HEK293 (cell line): ENCODE measurements around the gene TLCD3B.

Experiments
- CTCF ChIA-PET: fragments of 350-600 bp; formaldehyde crosslinking; extraction: SDS; loops from one replicate; lab custom pipeline; 2021; ENCODE audit warnings: antibody characterized with exemption; lab: Yijun Ruan, JAX
- POLR2A ChIA-PET: fragments of 300-600 bp; formaldehyde crosslinking; extraction: SDS; loops from one replicate; lab custom pipeline; 2020; ENCODE audit warnings: antibody characterized with exemption, inconsistent platforms; lab: Yijun Ruan, JAX
- H3K27ac ChIP-seq: fragments of 200-500 bp; sonication (Bioruptor generic); 2 replicates; pipeline ENCODE4 v1.5.1; 2014; ENCODE audit warnings: low read depth, low read length, control low read depth, inconsistent platforms; ENCODE audit errors: extremely low read depth
- H3K36me3 ChIP-seq, 2 experiments: fragments of 200-500 bp in 1 of 2; sonication (Bioruptor generic) in 1 of 2; 1 replicate in 1 of 2; 2 replicates in 1 of 2; pipeline ENCODE4 v1.5.1; 2014 to 2017; ENCODE audit warnings: inconsistent platforms in 2 of 2, low read length in 2 of 2; ENCODE audit not compliant: control insufficient read depth in 2 of 2, insufficient read depth in 1 of 2
- H3K4me1 ChIP-seq: fragments of 200-500 bp; sonication (Bioruptor generic); 2 replicates; pipeline ENCODE4 v1.5.1; 2014; ENCODE audit warnings: mild to moderate bottlenecking, low read length, inconsistent platforms; ENCODE audit not compliant: control insufficient read depth, insufficient read depth
- H3K4me3 ChIP-seq: 2 replicates; pipeline ENCODE4 v1.5.1; 2011; ENCODE audit warnings: low read depth, mild to moderate bottlenecking, control low read depth, low read length, moderate library complexity
- H3K9me3 ChIP-seq: fragments of 200-500 bp; sonication (Bioruptor generic); 2 replicates; pipeline ENCODE4 v1.5.1; 2014; ENCODE audit warnings: low read depth, low read length, inconsistent platforms; ENCODE audit not compliant: control insufficient read depth, insufficient read depth
- BCL6B ChIP-seq: fragments of 450-650 bp; formaldehyde crosslinking; IDR thresholded peaks from 2 replicates; pipeline ENCODE4 v1.5.1; 2017; ENCODE audit warnings: missing biosample characterization, missing genetic modification characterization
- GFI1B ChIP-seq: fragments of 450-650 bp; formaldehyde crosslinking; IDR thresholded peaks from 2 replicates; pipeline ENCODE4 v1.5.1; 2016; ENCODE audit warnings: missing biosample characterization, missing genetic modification characterization
- HIC1 ChIP-seq: fragments of 450-650 bp; formaldehyde crosslinking; IDR thresholded peaks from 2 replicates; pipeline ENCODE4 v1.5.1; 2016; ENCODE audit warnings: missing biosample characterization, missing genetic modification characterization
- IKZF3 ChIP-seq: fragments of 450-650 bp; IDR thresholded peaks from 2 replicates; pipeline ENCODE4 v1.5.0; 2018; ENCODE audit warnings: missing biosample characterization, mild to moderate bottlenecking, missing genetic modification characterization, moderate library complexity
- SCRT2 ChIP-seq: fragments of 450-650 bp; formaldehyde crosslinking; IDR thresholded peaks from 2 replicates; pipeline ENCODE4 v1.5.1; 2016; ENCODE audit warnings: missing biosample characterization, missing genetic modification characterization
- SP2 ChIP-seq: fragments of 450-650 bp; formaldehyde crosslinking; IDR thresholded peaks from 2 replicates; pipeline ENCODE4 v1.5.1; 2016; ENCODE audit warnings: missing biosample characterization, missing genetic modification characterization
- ZBTB26 ChIP-seq: fragments of 450-650 bp; formaldehyde crosslinking; optimal IDR thresholded peaks from 2 replicates; pipeline ENCODE3; 2016; ENCODE audit warnings: missing biosample characterization, mild to moderate bottlenecking, missing genetic modification characterization
- ZIC2 ChIP-seq: fragments of 450-650 bp; formaldehyde crosslinking; IDR thresholded peaks from 2 replicates; pipeline ENCODE4 v1.5.1; 2016; ENCODE audit warnings: missing biosample characterization, missing genetic modification characterization
- ZNF140 ChIP-seq: fragments of 450-650 bp; formaldehyde crosslinking; IDR thresholded peaks from 2 replicates; pipeline ENCODE4 v1.5.1; 2016; ENCODE audit warnings: missing biosample characterization, missing genetic modification characterization
- ZNF2 ChIP-seq: fragments of 450-650 bp; formaldehyde crosslinking; IDR thresholded peaks from 2 replicates; pipeline ENCODE4 v1.5.1; 2016; ENCODE audit warnings: missing biosample characterization, missing genetic modification characterization
- ZNF280C ChIP-seq: fragments of 450-650 bp; formaldehyde crosslinking; IDR thresholded peaks from 2 replicates; pipeline ENCODE4 v1.5.1; 2016; ENCODE audit warnings: missing biosample characterization, missing genetic modification characterization
- ZNF335 ChIP-seq: fragments of 450-650 bp; formaldehyde crosslinking; conservative IDR thresholded peaks from 2 replicates; pipeline ENCODE4 v1.5.1; 2016; ENCODE audit warnings: missing biosample characterization, missing genetic modification characterization
- ZNF366 ChIP-seq: fragments of 450-650 bp; formaldehyde crosslinking; conservative IDR thresholded peaks from 2 replicates; pipeline ENCODE4 v1.5.1; 2016; ENCODE audit warnings: missing biosample characterization, missing genetic modification characterization
- ZNF391 ChIP-seq: fragments of 450-650 bp; formaldehyde crosslinking; IDR thresholded peaks from 2 replicates; pipeline ENCODE4 v1.5.1; 2016; ENCODE audit warnings: low read depth, missing biosample characterization, missing genetic modification characterization, borderline replicate concordance
- ZNF416 ChIP-seq: fragments of 450-650 bp; formaldehyde crosslinking; IDR thresholded peaks from 2 replicates; pipeline ENCODE4 v1.5.1; 2016; ENCODE audit warnings: missing biosample characterization, missing genetic modification characterization
- ZNF513 ChIP-seq: fragments of 450-650 bp; IDR thresholded peaks from 2 replicates; pipeline ENCODE4 v1.5.1; 2018; ENCODE audit warnings: missing biosample characterization, missing genetic modification characterization
- ZNF677 ChIP-seq: fragments of 450-650 bp; IDR thresholded peaks from 2 replicates; pipeline ENCODE4 v1.5.0; 2018; ENCODE audit warnings: missing biosample characterization, mild to moderate bottlenecking, missing genetic modification characterization, moderate library complexity
- ZNF704 ChIP-seq: fragments of 450-650 bp; formaldehyde crosslinking; IDR thresholded peaks from 2 replicates; pipeline ENCODE4 v1.5.1; 2016; ENCODE audit warnings: missing biosample characterization, missing genetic modification characterization
- ZNF785 ChIP-seq: fragments of 450-650 bp; formaldehyde crosslinking; IDR thresholded peaks from 2 replicates; pipeline ENCODE4 v1.5.1; 2016; ENCODE audit warnings: missing biosample characterization, missing genetic modification characterization
- ZNF843 ChIP-seq: fragments of 450-650 bp; formaldehyde crosslinking; IDR thresholded peaks from 2 replicates; pipeline ENCODE4 v1.5.1; 2016; ENCODE audit warnings: missing biosample characterization, missing genetic modification characterization

TLCD3B gene

GRCh38 chr16:29987371-29988085 lies 43.5 kb downstream of the TLCD3B start:
- no peak overlapping the region for H3K27ac ChIP-seq
- peaks cover 42 to 100% of the 10 kb centered on the region in 2 experiments for H3K36me3 ChIP-seq
- POLR2A ChIA-PET: interaction anchor here (0.7 to 2.9 kb wide), 4 partner anchors 8 to 62 kb away, joined by 3 to 22 read pairs (median 6); partner anchors contain the start of genes HIRIP3, INO80E, KCTD13 and TAOK2
- CTCF ChIA-PET: interaction anchor here (0.5 to 1.8 kb wide), 2 partner anchors 45 to 139 kb away, joined by 4 read pairs; no protein-coding TSS in a partner anchor
- no peak overlapping the region for H3K4me3 ChIP-seq
- TF ChIP-seq SP2 (tag by site-specific recombination): no peak
- TF ChIP-seq ZNF677 (tag by site-specific recombination): no peak
- TF ChIP-seq ZBTB26: no peak
- TF ChIP-seq ZNF704 (tag by site-specific recombination): no peak
- no peak for TF ChIP-seq IKZF3
- no peak for TF ChIP-seq ZNF140
- no peak for TF ChIP-seq ZNF366
- TF ChIP-seq ZIC2 (tag by site-specific recombination): no peak
- no peak for TF ChIP-seq GFI1B (tag by site-specific recombination)
- no peak for TF ChIP-seq SCRT2 (tag by site-specific recombination)
- TF ChIP-seq ZNF785 (tag by site-specific recombination): no peak
- no peak for TF ChIP-seq ZNF2 (tag by site-specific recombination)
- no peak for TF ChIP-seq ZNF335 (tag by site-specific recombination)
- no peak for TF ChIP-seq HIC1 (tag by site-specific recombination)
- no peak for TF ChIP-seq ZNF280C (tag by site-specific recombination)
- no peak for TF ChIP-seq BCL6B (tag by site-specific recombination)
- no peak for TF ChIP-seq ZNF843 (tag by site-specific recombination)
- TF ChIP-seq ZNF416 (tag by site-specific recombination): no peak
- TF ChIP-seq ZNF513: no peak
- TF ChIP-seq ZNF391: no peak
- H3K4me1 ChIP-seq: no peaks in the 10 kb centered on the region
- no peaks in the 10 kb centered on the region for H3K9me3 ChIP-seq
